ENCODE data around the gene NDUFS2.

GRCh38 chr1:161222175-161223019 lies 20.2 kb downstream of the NDUFS2 start:
- TF ChIP-seq CTCF (IDR thresholded peaks at IDR 0.05 in 4 of 5, conservative IDR thresholded peaks at IDR 0.05 in 1 of 5) (no peak), POLR2A (IDR thresholded peaks at IDR 0.05) (no peak)

Measured in gastrocnemius medialis (tissue), 4 donors.